DMS153 (cell line): ENCODE results near the gene TFAP2C.
"Not testable (repeated sequence)": the region's sequence is repeated elsewhere in the genome, so short reads cannot be mapped to it uniquely, and the experiment has no call there.

ENCODE experiments used
- DNase-seq: peaks from one replicate; lab custom pipeline; 2025; lab: John Stamatoyannopoulos, UW

TFAP2C gene

GRCh38 chr20:56616716-56617115 lies 12.4 kb upstream of the TFAP2C start:
- DNase-seq, result no peak

- no peak for DNase-seq
Observed at GRCh38 chr20:56617489-56617888, 11.6 kb upstream of the TFAP2C start.

- DNase-seq, result no peak
Observed at GRCh38 chr20:56621730-56622129, 7.4 kb upstream of the TFAP2C start.

- DNase-seq, result not testable (repeated sequence)
Observed at GRCh38 chr20:56623930-56624329, 5.2 kb upstream of the TFAP2C start.

GRCh38 chr20:56624786-56625681 lies 4.1 kb upstream of the TFAP2C start:
- DNase-seq, result no peak

GRCh38 chr20:56625837-56626236 lies 3.3 kb upstream of the TFAP2C start:
- DNase-seq, result no peak

- DNase-seq, result no peak
Observed at GRCh38 chr20:56626367-56627121, 2.6 kb upstream of the TFAP2C start.

- no peak for DNase-seq
Observed at GRCh38 chr20:56627122-56628014, 1.7 kb upstream of the TFAP2C start.

- no peak for DNase-seq
Observed at GRCh38 chr20:56628015-56628872, 862 bp upstream of the TFAP2C start.

- no peak for DNase-seq
Observed at GRCh38 chr20:56629464-56630085, 469 bp downstream of the TFAP2C start.

GRCh38 chr20:56630086-56630493 lies 984 bp downstream of the TFAP2C start:
- peak; percentile 55 for DNase-seq

GRCh38 chr20:56630506-56631317 lies 1.6 kb downstream of the TFAP2C start:
- DNase-seq, result no peak

- no peak for DNase-seq
Observed at GRCh38 chr20:56631318-56631989, 2.3 kb downstream of the TFAP2C start.

GRCh38 chr20:56631990-56632327 lies 2.9 kb downstream of the TFAP2C start:
- no peak for DNase-seq

- DNase-seq, result no peak
Observed at GRCh38 chr20:56634307-56634706, 5.2 kb downstream of the TFAP2C start.

- DNase-seq, result no peak
Observed at GRCh38 chr20:56634735-56635385, 5.8 kb downstream of the TFAP2C start.

GRCh38 chr20:56636716-56637115 lies 7.6 kb downstream of the TFAP2C start:
- DNase-seq, result no peak

- DNase-seq, result no peak
Observed at GRCh38 chr20:56637576-56637975, 8.5 kb downstream of the TFAP2C start.

- no peak for DNase-seq
Observed at GRCh38 chr20:56646599-56646998, 17.5 kb downstream of the TFAP2C start.
